Stimulated activated CD8-positive, alpha-beta memory T cell treated with anti-CD3 and anti-CD28 coated beads, Interleukin-7, amount 100 ng/mL, for 24 hours (primary cell): ENCODE data around the gene GRID2IP.
"Not testable (repeated sequence)": the region's sequence is repeated elsewhere in the genome, so short reads cannot be mapped to it uniquely, and the experiment has no call there.

Experiments
- DNase-seq: peaks from one replicate; pipeline ENCODE4 v3.0.0-alpha.2; 2020; ENCODE audit warnings: low read depth

The GRID2IP gene

DNA sequence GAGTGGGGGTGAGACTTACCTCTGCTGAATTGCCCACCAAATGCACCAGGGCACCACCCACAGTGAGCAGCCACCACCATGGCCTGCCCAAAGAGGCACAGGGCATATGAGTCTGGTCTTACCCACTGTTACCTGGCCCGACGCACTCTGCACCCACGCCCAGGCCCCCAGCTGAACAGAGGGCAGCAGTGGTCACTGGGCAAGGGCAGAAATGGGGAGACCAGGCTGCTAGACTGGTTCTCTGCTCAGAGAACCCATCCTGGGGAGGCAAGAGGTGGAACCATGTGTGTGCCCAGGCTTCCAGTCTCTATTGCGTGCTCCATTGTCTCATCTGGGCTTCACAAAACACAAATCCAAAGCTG lies 64.1 kb downstream of the GRID2IP start:
- DNase-seq = no peak

- no peak for DNase-seq
Measured at GRCh38 chr7:6486438-6487183, 64.7 kb downstream of the GRID2IP start.

DNA sequence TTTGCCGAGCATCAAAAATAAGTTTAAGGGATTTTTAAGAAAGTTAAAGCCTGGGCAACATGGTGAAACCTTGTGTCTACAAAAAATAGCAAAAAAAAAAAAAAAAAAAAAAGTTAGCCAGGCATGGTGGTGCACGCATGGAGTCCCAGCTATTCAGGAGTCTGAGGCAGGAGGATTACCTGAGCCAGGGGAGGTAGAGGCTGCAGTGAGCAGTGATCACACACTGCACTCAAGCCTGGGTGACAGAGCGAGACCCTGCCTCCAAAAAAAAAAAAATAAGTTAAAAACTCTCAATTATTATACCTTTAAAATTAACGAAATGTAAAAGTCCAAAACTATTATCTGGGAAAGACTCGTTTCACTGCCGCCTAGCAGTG lies 68.5 kb downstream of the GRID2IP start:
- DNase-seq = no peak

DNA sequence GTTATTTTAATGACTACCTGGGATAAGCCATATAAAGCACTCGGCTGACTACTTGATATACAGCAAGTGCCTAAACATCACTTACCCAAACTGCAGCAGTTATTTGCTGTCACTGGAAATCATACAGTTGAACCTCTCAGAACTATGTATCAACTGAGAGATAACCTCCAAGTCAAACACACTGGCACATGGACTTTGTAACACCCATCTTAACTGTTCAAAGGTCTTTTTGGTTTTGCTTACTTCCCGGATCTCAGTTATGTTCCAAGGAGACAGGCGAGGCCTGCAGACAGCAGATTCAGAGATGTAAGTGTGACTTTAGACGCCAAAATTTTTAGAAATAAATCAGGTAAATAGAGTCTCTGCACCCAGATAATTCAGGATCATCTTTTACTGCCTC lies 69.0 kb downstream of the GRID2IP start:
- no peak for DNase-seq

GRCh38 chr7:6481445-6481844 lies 69.8 kb downstream of the GRID2IP start:
- no peak for DNase-seq

DNA sequence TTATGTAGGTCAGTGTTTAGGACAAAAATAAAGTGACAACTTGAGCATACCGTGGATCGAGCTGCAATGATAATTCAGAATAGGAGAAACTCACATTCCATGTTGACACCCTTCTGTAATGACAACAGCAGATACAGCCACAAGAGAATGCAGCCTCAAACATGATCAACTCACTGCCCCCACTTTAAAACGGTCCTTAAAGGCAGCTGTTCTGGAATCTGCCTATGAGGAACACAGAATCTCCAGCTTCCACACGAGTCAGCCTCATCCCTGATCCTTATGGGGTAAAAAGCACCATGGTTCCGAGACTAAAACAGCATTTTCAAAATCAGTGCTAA lies 71.0 kb downstream of the GRID2IP start:
- no peak for DNase-seq

GRCh38 chr7:6479067-6479466 lies 72.2 kb downstream of the GRID2IP start:
- DNase-seq = no peak

GRCh38 chr7:6478186-6478585 lies 73.1 kb downstream of the GRID2IP start:
- DNase-seq = no peak

- DNase-seq = no peak
Measured at GRCh38 chr7:6477318-6477660, 74.0 kb downstream of the GRID2IP start.

- no peak for DNase-seq
Measured at GRCh38 chr7:6476596-6477317, 74.5 kb downstream of the GRID2IP start.

- no peak for DNase-seq
Measured at GRCh38 chr7:6475433-6476186, 75.7 kb downstream of the GRID2IP start.

DNA sequence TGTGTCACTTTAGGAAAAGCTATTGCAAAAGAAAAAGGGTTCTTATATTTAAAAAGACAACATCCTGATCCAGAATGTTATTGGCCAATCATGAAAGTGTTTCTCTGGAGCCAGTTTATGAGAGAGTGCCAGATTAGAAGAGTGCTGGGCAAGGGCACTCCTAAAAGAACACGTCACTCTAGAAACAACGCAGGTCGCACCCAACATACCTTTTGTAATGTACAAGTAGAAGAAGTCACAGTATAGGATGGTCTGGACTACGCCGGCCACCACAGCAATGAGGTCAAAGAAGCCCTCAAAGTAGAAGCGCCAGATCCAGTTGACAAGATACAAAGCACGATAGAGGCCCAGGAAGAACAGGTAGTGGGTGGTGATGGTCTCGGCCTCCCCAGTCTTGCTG lies 85.4 kb downstream of the GRID2IP start:
- DNase-seq = no peak

GRCh38 chr7:6463609-6464008 lies 87.7 kb downstream of the GRID2IP start:
- not testable (repeated sequence) for DNase-seq

GRCh38 chr7:6461946-6462550 lies 89.2 kb downstream of the GRID2IP start:
- DNase-seq = no peak

GRCh38 chr7:6460990-6461584 lies 90.2 kb downstream of the GRID2IP start:
- DNase-seq = no peak

DNA sequence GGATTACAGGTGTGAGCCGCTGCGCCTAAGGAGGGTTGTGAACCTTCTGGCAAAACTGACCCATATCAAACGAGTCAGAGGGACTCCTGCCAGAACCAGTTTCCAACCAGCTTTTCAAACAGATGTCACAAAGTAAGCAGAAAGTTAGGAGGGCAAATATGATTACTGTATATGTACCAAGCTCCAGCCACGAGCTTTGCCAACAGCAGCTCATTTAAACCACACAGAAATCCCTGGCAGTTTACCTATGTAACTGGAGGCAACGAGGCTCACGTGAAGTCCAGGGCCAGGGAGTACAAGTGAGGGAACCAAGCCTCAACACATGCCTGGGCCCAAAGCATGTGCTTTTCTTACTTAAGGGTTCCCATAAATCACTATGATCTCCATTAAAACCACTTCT lies 91.0 kb downstream of the GRID2IP start:
- no peak for DNase-seq

GRCh38 chr7:6458676-6459075 lies 92.6 kb downstream of the GRID2IP start:
- DNase-seq = not testable (repeated sequence)

- no peak for DNase-seq
Measured at GRCh38 chr7:6453734-6454133, 97.5 kb downstream of the GRID2IP start.

- no peak for DNase-seq
Measured at GRCh38 chr7:6451224-6451705, 100.0 kb downstream of the GRID2IP start.

- DNase-seq = not testable (repeated sequence)
Measured at GRCh38 chr7:6450591-6450990, 100.7 kb downstream of the GRID2IP start.

- DNase-seq = not testable (repeated sequence)
Measured at GRCh38 chr7:6449884-6450283, 101.4 kb downstream of the GRID2IP start.

GRCh38 chr7:6448943-6449543 lies 102.2 kb downstream of the GRID2IP start:
- DNase-seq = no peak
